Left lung (tissue), 10 donors: ENCODE results near the gene WWTR1. TPM values are rescaled to one million over a fixed set of nuclear protein-coding genes. Genes with fewer than 3 reads are reported as not detected.

Source experiments
- ATAC-seq: fragments of 200-7000 bp; cut with Tn5 transposase; one replicate; pipeline ENCODE4 v1.9.1; 2020; ENCODE audit warnings: moderate library complexity
- DNase-seq, 4 donors: peaks; one replicate each; pipeline ENCODE4 v3.0.0-alpha.2; 2013 to 2020
- H3K27ac ChIP-seq, 2 donors: fragments of 200-600 bp; sonication (generic) in 1 of 2; one replicate each; pipeline versions ENCODE4 v1.5.0 to v1.8.0; 2020 to 2021
- H3K27me3 ChIP-seq, 2 donors: fragments of 200-600 bp; sonication (generic) in 1 of 2; one replicate each; pipeline versions ENCODE4 v1.5.0 to v1.8.0; 2020 to 2021
- H3K36me3 ChIP-seq, 2 donors: fragments of 200-600 bp; sonication (generic) in 1 of 2; one replicate each; pipeline versions ENCODE4 v1.5.0 to v1.8.0; 2020 to 2021
- H3K4me1 ChIP-seq, 2 donors: fragments of 200-600 bp; one replicate each; pipeline ENCODE4 v1.8.0; 2021
- H3K4me3 ChIP-seq, 2 donors: fragments of 200-600 bp; sonication (generic) in 1 of 2; one replicate each; pipeline versions ENCODE4 v1.5.0 to v1.8.0; 2020 to 2021; ENCODE audit warnings: mild to moderate bottlenecking in 1 of 2
- H3K9me3 ChIP-seq, 2 donors: fragments of 200-600 bp; sonication (generic) in 1 of 2; one replicate each; pipeline versions ENCODE4 v1.5.0 to v1.8.0; 2020 to 2021
- CTCF ChIP-seq, 2 donors: fragments of 200-600 bp; sonication (generic) in 1 of 2; IDR thresholded peaks; one replicate each; pipeline versions ENCODE4 v1.5.0 to v1.8.0; 2021; ENCODE audit warnings: antibody characterized with exemption in 2 of 2
- intact Hi-C, 2 donors: fragments of 100-400 bp; cut with DNase I; formaldehyde crosslinking; loops; one replicate each; pipeline versions ENCODE4 v1.11.2 to v1.14.2; 2022
- polyA plus RNA-seq, 6 donors: library from polyadenylated mRNA; unstranded; fragments of 120-200 nt; gene quantifications; one replicate each; pipeline ENCODE4 v1.2.1, GENCODE V29; 2013; ENCODE audit not compliant: insufficient read length in 6 of 6
- total RNA-seq, 2 donors: library from RNA; stranded (reverse); fragmentation: NEBNext Ultra II Directional; extraction: Animal tissue kit (Norgen Biotek cat#: 25700); gene quantifications; one replicate each; pipeline ENCODE4 v1.2.1, GENCODE V29; 2021
- donor health status: DM: no; HTN: yes; CAD: no.
- donor health status: DM: no; HTN: no; CAD: no.

The WWTR1 gene
- total and polyA plus RNA-seq, 8 donors: 74.2 to 124 (median 107) TPM

GRCh38 chr3:149534671-149535332 lies 123.0 kb downstream of the WWTR1 start:
- intact Hi-C loops: no loop called here
- DNase-seq: peak in 1 of 4 donors; percentile 65

DNA sequence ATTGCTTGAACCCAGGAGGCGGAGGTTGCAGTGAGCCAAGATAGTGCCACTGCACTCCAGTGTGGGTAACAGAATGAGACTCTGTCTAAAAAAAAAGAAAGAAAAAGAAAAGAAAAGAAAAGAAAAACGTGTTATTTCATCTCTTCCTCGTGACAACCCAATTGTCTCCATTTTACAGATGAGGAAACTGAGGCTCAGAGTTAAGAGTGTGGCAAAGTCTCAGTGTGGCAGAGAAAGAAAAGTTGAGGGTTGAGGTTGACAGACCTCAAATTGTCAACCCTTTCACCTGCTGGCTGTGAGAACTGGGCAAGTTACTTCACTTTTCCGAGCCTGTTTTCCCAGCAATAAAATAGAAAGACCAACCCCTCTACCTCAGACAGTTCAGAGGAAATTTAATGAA lies 123.7 kb downstream of the WWTR1 start:
- intact Hi-C loops: no loop called here
- DNase-seq (no peak), ATAC-seq (no peak)
- peak overlapping the region; percentile 20 to 65 for H3K27ac ChIP-seq
- H3K9me3 ChIP-seq: no peaks in the 10 kb centered on the region
- TF ChIP-seq CTCF (IDR thresholded peaks at IDR 0.05): no peak
- no peaks in the 10 kb centered on the region for H3K36me3 ChIP-seq
- no peak overlapping the region for H3K4me3 ChIP-seq
- H3K4me1 ChIP-seq: peaks cover 27 to 36% of the 10 kb centered on the region in 2 donors
- no peaks in the 10 kb centered on the region for H3K27me3 ChIP-seq

More at GRCh38 chr3:149534671-149535332, 123.0 kb downstream of the WWTR1 start:
- Histone ChIP-seq H3K9me3 (no peaks in the 10 kb centered on the region), H3K27me3 (no peaks in the 10 kb centered on the region), H3K36me3 (no peaks in the 10 kb centered on the region), H3K4me3 (no peak overlapping the region), H3K27ac (peak overlapping the region; percentile 20 to 65), H3K4me1 (peaks cover 28 to 36% of the 10 kb centered on the region in 2 donors)
- ATAC-seq: peak; percentile 79
- no peak for TF ChIP-seq CTCF (IDR thresholded peaks at IDR 0.05)

GRCh38 chr3:149532489-149533180 lies 125.2 kb downstream of the WWTR1 start:
- H3K9me3 ChIP-seq: no peaks in the 10 kb centered on the region
- H3K36me3 ChIP-seq: no peaks in the 10 kb centered on the region
- intact Hi-C loops: no loop called here
- no peak for ATAC-seq
- no peak for DNase-seq
- H3K27me3 ChIP-seq: no peaks in the 10 kb centered on the region
- TF ChIP-seq CTCF (IDR thresholded peaks at IDR 0.05): no peak
- peak overlapping the region in 1 of 2 donors; percentile 5 for H3K4me3 ChIP-seq
- H3K27ac ChIP-seq: peak overlapping the region in 1 of 2 donors; percentile 0
- H3K4me1 ChIP-seq: peaks cover 32 to 45% of the 10 kb centered on the region in 2 donors

GRCh38 chr3:149529099-149529498 lies 128.7 kb downstream of the WWTR1 start:
- Histone ChIP-seq H3K36me3 (no peaks in the 10 kb centered on the region), H3K27me3 (no peaks in the 10 kb centered on the region), H3K9me3 (no peaks in the 10 kb centered on the region), H3K4me1 (peaks cover 8 to 25% of the 10 kb centered on the region in 2 donors), H3K27ac (peak overlapping the region in 1 of 2 donors; percentile 83), H3K4me3 (no peak overlapping the region)
- ATAC-seq (no peak), DNase-seq (no peak)
- intact Hi-C loops: loop anchor here in 1 of 2 donors (5.0 to 10.0 kb wide), 2 partner anchors 128 to 186 kb away; partner anchors contain the start of gene WWTR1
- no peak for TF ChIP-seq CTCF (IDR thresholded peaks at IDR 0.05)

DNA sequence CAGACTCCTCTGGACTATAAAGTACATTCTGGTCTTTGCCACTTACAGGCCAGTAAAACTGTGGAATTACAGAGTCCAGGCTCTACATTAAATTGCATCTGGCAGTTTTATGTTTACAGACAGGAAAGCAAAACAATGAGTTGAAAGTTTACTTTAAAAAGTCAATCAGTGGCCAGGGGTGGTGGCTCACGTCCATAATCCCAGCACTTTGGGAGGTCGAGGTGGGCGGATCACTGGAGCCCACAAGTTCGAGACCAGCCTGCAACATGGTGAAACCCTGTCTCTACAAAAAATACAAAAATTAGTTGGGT lies 129.5 kb downstream of the WWTR1 start:
- ATAC-seq: peak; percentile 62
- H3K4me3 ChIP-seq: no peak overlapping the region
- DNase-seq: no peak
- no peak for TF ChIP-seq CTCF (IDR thresholded peaks at IDR 0.05)
- H3K36me3 ChIP-seq: no peaks in the 10 kb centered on the region
- intact Hi-C loops: loop anchor here in 1 of 2 donors (5.0 to 10.0 kb wide), 2 partner anchors 129 to 187 kb away; partner anchors contain the start of gene WWTR1
- peaks cover 8 to 23% of the 10 kb centered on the region in 2 donors for H3K4me1 ChIP-seq
- peak overlapping the region; percentile 68 to 83 for H3K27ac ChIP-seq
- H3K9me3 ChIP-seq: no peaks in the 10 kb centered on the region
- no peaks in the 10 kb centered on the region for H3K27me3 ChIP-seq
